Keratinocyte (primary cell): ENCODE data around the gene NLRC5.

Source experiments
- EZH2 ChIP-seq: IDR thresholded peaks from one replicate; pipeline ENCODE4 v1.6.1; 2012; ENCODE audit warnings: inconsistent platforms, mild to moderate bottlenecking, low read length, moderate library complexity
- TF ChIP-seq, protein P1 (sequence below), 3 experiments: IDR thresholded peaks in 1 of 3; conservative IDR thresholded peaks in 1 of 3; optimal IDR thresholded peaks in 1 of 3; 2 replicates in 2 of 3; 3 replicates in 1 of 3; pipeline versions ENCODE3 to v1.5.1; 2011; ENCODE audit warnings: low read length in 3 of 3, mild to moderate bottlenecking in 3 of 3, moderate library complexity in 2 of 3, control low read depth in 1 of 3, inconsistent platforms in 1 of 3; ENCODE audit not compliant: insufficient read depth in 2 of 3; ENCODE audit errors: extremely low read depth in 1 of 3

DNA sequence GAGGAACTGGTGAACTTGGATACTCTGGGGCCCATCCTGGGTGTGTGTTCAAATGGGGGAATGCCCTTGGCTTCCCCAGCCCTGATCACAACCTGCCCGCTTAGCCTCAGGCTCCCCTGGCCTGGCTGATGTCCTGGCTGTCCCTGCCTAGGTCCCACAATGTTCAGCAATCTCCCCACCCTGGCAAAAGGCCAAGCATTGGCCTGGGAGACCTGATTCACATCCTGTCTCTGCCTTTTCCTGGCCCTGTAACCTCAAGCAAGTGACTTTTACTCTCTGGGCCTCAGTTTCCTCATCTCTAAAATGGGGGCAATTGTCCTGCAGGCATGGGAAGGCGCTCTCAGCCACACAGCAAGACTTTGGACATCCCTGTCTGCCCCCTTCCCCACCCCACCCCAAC is 117.4 kb downstream of the NLRC5 start:
- TF ChIP-seq, protein P1, sequence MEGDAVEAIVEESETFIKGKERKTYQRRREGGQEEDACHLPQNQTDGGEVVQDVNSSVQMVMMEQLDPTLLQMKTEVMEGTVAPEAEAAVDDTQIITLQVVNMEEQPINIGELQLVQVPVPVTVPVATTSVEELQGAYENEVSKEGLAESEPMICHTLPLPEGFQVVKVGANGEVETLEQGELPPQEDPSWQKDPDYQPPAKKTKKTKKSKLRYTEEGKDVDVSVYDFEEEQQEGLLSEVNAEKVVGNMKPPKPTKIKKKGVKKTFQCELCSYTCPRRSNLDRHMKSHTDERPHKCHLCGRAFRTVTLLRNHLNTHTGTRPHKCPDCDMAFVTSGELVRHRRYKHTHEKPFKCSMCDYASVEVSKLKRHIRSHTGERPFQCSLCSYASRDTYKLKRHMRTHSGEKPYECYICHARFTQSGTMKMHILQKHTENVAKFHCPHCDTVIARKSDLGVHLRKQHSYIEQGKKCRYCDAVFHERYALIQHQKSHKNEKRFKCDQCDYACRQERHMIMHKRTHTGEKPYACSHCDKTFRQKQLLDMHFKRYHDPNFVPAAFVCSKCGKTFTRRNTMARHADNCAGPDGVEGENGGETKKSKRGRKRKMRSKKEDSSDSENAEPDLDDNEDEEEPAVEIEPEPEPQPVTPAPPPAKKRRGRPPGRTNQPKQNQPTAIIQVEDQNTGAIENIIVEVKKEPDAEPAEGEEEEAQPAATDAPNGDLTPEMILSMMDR (optimal IDR thresholded peaks at IDR 0.05 in 1 of 3, IDR thresholded peaks at IDR 0.05 in 1 of 3, conservative IDR thresholded peaks at IDR 0.05 in 1 of 3; ENCODE audit: extremely low read depth in 1 of 3, insufficient read depth in 2 of 3, low read length in 3 of 3): no peak
- TF ChIP-seq EZH2: no peak
